WTC11 (cell line): Measurements from ENCODE around the gene STXBP5.

ENCODE experiments used
- ATF2 ChIP-seq: sonication (generic); formaldehyde crosslinking; IDR thresholded peaks from 2 replicates; pipeline ENCODE4 v1.8.1; 2022; ENCODE audit warnings: low read depth, missing genetic modification reagents, borderline replicate concordance
- CTCF ChIP-seq: fragments of 200-600 bp; IDR thresholded peaks from 2 replicates; pipeline ENCODE4 v1.8.0; 2022; ENCODE audit warnings: antibody characterized with exemption
- E2F5 ChIP-seq: sonication (generic); formaldehyde crosslinking; IDR thresholded peaks from 2 replicates; pipeline ENCODE4 v1.8.1; 2022; ENCODE audit warnings: mild to moderate bottlenecking, moderate library complexity, missing genetic modification reagents
- ELF4 ChIP-seq: sonication (generic); formaldehyde crosslinking; IDR thresholded peaks from 2 replicates; pipeline ENCODE4 v1.8.1; 2022; ENCODE audit warnings: low read depth, mild to moderate bottlenecking, moderate library complexity, missing genetic modification reagents
- HMGXB4 ChIP-seq: sonication (generic); formaldehyde crosslinking; IDR thresholded peaks from 2 replicates; pipeline ENCODE4 v1.8.1; 2023; ENCODE audit warnings: mild to moderate bottlenecking, moderate library complexity, missing genetic modification reagents
- KAT7 ChIP-seq: sonication (generic); formaldehyde crosslinking; IDR thresholded peaks from 2 replicates; pipeline ENCODE4 v1.8.1; 2023; ENCODE audit warnings: missing genetic modification reagents, mild to moderate bottlenecking, borderline replicate concordance
- MXD4 ChIP-seq: fragments of 250-450 bp; sonication (Bioruptor Pico); IDR thresholded peaks from 2 replicates; pipeline ENCODE4 v1.8.0; 2021; ENCODE audit warnings: mild to moderate bottlenecking, moderate library complexity, borderline replicate concordance
- NR3C1 ChIP-seq: sonication (generic); formaldehyde crosslinking; conservative IDR thresholded peaks from 2 replicates; pipeline ENCODE4 v1.8.1; 2023; ENCODE audit warnings: low read depth, mild to moderate bottlenecking, missing genetic modification reagents
- TCF7 ChIP-seq: sonication (generic); formaldehyde crosslinking; IDR thresholded peaks from 2 replicates; pipeline ENCODE4 v1.8.0; 2022; ENCODE audit warnings: mild to moderate bottlenecking, low read depth, missing genetic modification reagents, moderate library complexity
- USF2 ChIP-seq: sonication (generic); formaldehyde crosslinking; IDR thresholded peaks from 2 replicates; pipeline ENCODE4 v1.8.1; 2023; ENCODE audit warnings: mild to moderate bottlenecking, missing genetic modification reagents, moderate library complexity
- ZNF416 ChIP-seq: fragments of 250-450 bp; sonication (Bioruptor Pico); IDR thresholded peaks from 2 replicates; pipeline ENCODE4 v1.9.0; 2021; ENCODE audit warnings: mild to moderate bottlenecking, inconsistent platforms

- TF ChIP-seq HMGXB4 (CRISPR knock-in tag) = no peak
- no peak for TF ChIP-seq KAT7
- TF ChIP-seq CTCF = no peak
- no peak for TF ChIP-seq ELF4 (CRISPR knock-in tag)
- no peak for TF ChIP-seq ATF2 (CRISPR knock-in tag)
- TF ChIP-seq NR3C1 (CRISPR knock-in tag) = no peak
- no peak for TF ChIP-seq ZNF416
- TF ChIP-seq USF2 (CRISPR knock-in tag) = no peak
- TF ChIP-seq TCF7 (CRISPR knock-in tag) = no peak
- no peak for TF ChIP-seq MXD4 (CRISPR knock-in tag)
- TF ChIP-seq E2F5 (CRISPR knock-in tag) = no peak
These were observed 141.7 kb downstream of the STXBP5 start for GRCh38 chr6:147345902-147346301.
